ENCODE data around the gene LEKR1.
"Not testable (repeated sequence)": the region's sequence is repeated elsewhere in the genome, so short reads cannot be mapped to it uniquely, and the experiment has no call there.

LEKR1 gene

DNA sequence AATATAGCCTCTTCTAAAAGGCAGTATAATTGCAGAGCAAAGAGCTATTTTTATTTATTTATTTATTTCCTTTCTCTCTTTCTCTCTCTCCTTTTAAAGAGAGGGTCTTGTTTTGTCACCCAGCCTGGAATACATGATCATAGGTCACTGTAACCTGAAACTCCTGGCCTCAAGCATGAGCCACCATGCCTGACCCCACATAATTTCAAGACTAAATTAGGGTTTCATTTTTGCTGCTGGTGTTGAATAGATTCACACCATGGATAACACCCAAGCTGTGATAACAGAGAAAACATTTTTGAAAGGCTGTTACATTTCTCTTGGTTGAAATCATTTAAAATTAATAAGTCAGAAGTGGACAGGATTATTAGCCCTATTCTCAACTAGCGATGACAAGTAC is 131.6 kb downstream of the LEKR1 start:
- TF ChIP-seq, protein P1, sequence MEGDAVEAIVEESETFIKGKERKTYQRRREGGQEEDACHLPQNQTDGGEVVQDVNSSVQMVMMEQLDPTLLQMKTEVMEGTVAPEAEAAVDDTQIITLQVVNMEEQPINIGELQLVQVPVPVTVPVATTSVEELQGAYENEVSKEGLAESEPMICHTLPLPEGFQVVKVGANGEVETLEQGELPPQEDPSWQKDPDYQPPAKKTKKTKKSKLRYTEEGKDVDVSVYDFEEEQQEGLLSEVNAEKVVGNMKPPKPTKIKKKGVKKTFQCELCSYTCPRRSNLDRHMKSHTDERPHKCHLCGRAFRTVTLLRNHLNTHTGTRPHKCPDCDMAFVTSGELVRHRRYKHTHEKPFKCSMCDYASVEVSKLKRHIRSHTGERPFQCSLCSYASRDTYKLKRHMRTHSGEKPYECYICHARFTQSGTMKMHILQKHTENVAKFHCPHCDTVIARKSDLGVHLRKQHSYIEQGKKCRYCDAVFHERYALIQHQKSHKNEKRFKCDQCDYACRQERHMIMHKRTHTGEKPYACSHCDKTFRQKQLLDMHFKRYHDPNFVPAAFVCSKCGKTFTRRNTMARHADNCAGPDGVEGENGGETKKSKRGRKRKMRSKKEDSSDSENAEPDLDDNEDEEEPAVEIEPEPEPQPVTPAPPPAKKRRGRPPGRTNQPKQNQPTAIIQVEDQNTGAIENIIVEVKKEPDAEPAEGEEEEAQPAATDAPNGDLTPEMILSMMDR (conservative IDR thresholded peaks at IDR 0.05; ENCODE audit: low read depth, low read length) = no peak
- no peak for DNase-seq (ENCODE audit: low read depth)
- H3K4me3 ChIP-seq (ENCODE audit: low read length) = no peak overlapping the region

DNA sequence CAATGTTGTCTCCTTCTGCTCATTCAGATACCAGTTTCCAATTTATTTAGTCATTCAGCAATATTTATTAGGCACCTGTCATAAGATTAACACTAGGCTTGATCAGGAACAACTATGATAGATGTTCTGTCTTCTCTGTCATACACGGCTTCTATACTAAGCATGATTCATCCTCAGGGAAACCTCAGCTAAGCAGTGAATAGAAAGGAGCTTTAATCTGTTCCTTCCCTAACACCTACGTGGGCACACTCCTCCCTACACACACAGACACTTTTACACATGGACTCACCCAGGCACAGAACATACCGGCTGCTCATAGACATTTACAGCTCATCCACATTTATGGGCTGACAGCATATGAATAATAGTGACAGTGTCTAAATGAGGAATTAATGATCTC is 136.9 kb downstream of the LEKR1 start:
- TF ChIP-seq, protein P1 (conservative IDR thresholded peaks at IDR 0.05; ENCODE audit: low read depth, low read length) = no peak
- no peak overlapping the region for H3K4me3 ChIP-seq (ENCODE audit: low read length)
- DNase-seq (ENCODE audit: low read depth) = no peak

DNA sequence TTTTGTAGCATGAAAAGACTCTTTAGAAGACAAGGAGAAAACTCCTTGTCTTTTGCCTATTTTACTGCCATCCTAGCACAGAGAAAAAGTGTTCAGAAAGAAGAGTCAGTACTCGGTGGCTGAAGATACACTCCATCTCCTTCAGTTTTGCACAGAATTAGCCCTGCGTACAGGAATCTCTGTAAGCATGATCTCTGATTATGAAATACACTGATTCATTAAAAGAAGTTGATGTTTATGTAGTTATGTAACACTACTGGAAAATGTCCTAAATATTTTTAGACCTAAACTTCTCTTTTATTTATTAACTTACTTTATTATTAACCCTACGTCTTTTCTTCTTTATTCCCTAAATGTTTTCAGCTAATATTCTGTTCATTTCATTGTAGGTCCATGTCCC is 138.4 kb downstream of the LEKR1 start:
- TF ChIP-seq, protein P1 (conservative IDR thresholded peaks at IDR 0.05; ENCODE audit: low read depth, low read length) = no peak
- no peak for DNase-seq (ENCODE audit: low read depth)
- H3K4me3 ChIP-seq (ENCODE audit: low read length) = no peak overlapping the region

DNA sequence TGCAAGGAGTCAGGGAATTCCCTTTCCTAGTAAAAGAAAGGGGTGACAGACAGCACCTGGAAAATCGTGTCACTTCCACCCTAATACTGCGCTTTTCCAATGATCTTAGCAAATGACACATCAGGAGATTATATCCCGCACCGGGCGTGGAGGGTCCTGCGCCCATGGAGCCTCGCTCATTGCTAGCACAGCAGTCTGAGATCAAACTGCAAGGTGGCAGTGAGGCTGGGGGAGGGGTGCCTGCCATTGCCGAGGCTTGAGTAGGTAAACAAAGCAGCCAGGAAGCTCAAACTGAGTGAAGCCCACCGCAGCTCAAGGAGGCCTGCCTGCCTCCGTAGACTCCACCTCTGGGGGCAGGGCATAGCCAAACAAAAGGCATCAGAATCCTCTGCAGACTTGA is 140.2 kb downstream of the LEKR1 start:
- DNase-seq (ENCODE audit: low read depth); H3K4me3 ChIP-seq (ENCODE audit: low read length): not testable (repeated sequence)

DNA sequence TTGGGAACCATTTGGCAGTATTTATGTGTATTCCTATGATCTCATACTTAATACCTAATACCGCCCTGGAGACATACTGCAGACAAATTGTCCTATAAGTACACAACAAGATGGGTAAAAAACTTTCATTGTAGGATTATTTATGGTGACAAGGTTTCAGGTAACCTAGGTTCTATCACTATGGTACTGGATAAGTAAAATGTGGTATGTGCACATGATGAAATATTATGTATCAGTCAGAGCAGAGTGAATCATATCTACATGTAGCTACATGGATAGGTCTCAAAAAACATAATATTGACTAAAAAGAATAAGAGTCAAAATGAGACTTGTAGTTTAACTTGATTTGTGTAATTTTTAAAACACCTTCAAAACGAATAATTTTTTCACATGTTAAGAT is 147.8 kb downstream of the LEKR1 start:
- no peak for DNase-seq (ENCODE audit: low read depth)
- TF ChIP-seq, protein P1 (conservative IDR thresholded peaks at IDR 0.05; ENCODE audit: low read depth, low read length) = no peak
- no peak overlapping the region for H3K4me3 ChIP-seq (ENCODE audit: low read length)

DNA sequence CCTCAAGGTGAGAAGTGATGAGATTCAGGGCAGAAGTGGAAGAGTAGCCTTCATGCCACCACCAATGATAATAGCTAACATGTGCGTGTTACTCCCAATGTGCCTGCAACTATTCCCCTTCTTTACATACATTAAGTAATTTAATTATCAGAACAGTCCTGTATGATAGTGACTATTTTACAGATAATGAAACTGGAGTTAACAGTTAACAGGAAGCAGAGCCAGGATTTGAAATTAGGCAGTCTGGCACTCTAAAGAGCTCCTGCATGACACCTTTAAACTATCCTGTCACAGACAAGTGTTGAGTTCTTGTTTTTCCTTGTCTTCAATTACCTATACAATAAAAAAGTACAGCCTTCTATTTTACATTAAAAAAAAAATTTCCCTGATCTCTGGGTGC is 148.8 kb downstream of the LEKR1 start:
- no peak for DNase-seq (ENCODE audit: low read depth)
- H3K4me3 ChIP-seq (ENCODE audit: low read length) = no peak overlapping the region
- TF ChIP-seq, protein P1 (conservative IDR thresholded peaks at IDR 0.05; ENCODE audit: low read depth, low read length) = no peak

DNA sequence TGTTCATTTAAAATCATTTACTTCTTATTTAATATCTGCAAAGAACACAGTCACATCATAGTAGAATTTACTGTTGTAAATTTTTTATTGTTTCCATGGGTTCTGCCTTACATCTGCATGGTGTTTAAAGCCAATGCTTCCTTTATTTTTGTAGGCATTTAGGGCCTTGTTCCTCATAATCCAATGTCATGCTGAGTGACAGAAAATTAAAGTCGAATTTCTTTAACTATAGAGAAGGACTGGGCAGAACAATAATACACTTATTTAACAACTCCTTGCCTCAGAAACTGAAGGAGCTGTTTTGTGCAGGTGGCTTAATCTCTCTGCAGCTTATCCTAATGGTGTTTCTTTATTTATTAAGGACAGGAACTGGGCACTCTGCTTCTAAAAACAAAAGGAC is 149.6 kb downstream of the LEKR1 start:
- DNase-seq (ENCODE audit: low read depth) = no peak
- TF ChIP-seq, protein P1 (conservative IDR thresholded peaks at IDR 0.05; ENCODE audit: low read depth, low read length) = no peak
- H3K4me3 ChIP-seq (ENCODE audit: low read length) = no peak overlapping the region

DNA sequence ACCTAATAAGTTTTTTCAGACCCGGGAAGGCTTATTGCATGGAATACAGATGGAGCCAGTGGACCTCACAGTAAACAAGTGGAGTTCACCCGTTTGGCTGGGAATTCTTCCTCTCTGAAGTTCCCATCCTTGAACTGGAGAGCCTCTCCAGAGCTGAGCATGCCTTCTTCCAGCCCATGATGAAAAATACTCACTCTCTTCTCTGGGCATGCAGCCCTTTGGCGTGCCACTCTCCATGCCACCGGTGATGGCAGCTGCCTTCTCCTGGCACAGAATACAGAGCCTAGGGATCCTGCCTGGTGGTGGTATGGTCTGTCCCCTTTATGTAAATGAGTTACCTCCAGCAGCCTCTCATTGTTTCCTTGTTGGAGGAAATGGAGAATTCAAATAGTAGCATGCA is 150.8 kb downstream of the LEKR1 start:
- H3K4me3 ChIP-seq (ENCODE audit: low read length) = no peak overlapping the region
- no peak for DNase-seq (ENCODE audit: low read depth)
- TF ChIP-seq, protein P1 (conservative IDR thresholded peaks at IDR 0.05; ENCODE audit: low read depth, low read length) = no peak
